BLaER1 treated with 17β-estradiol and CSF1 and Interleukin-3, amounts not matched to agents 10 nM and 100 nM (cell line): Measurements from ENCODE around the gene SURF2.

Experiments used
- H3K27ac ChIP-seq, 11 experiments: shearing (Covaris generic); formaldehyde crosslinking; 2 replicates each; pipeline ENCODE4 v1.8.1; 2022
- H3K27me3 ChIP-seq, 11 experiments: shearing (Covaris generic); formaldehyde crosslinking; 2 replicates each; pipeline ENCODE4 v1.8.1; 2022
- H3K36me3 ChIP-seq, 11 experiments: shearing (Covaris generic); formaldehyde crosslinking; 2 replicates each; pipeline ENCODE4 v1.8.1; 2022
- H3K4me1 ChIP-seq, 10 experiments: shearing (Covaris generic); formaldehyde crosslinking; 2 replicates each; pipeline ENCODE4 v1.8.1; 2022
- H3K4me2 ChIP-seq, 11 experiments: shearing (Covaris generic); formaldehyde crosslinking; 2 replicates each; pipeline ENCODE4 v1.8.1; 2022
- H3K4me3 ChIP-seq, 10 experiments: shearing (Covaris generic); formaldehyde crosslinking; 2 replicates each; pipeline ENCODE4 v1.8.1; 2022
- H3K9ac ChIP-seq, 11 experiments: shearing (Covaris generic); formaldehyde crosslinking; 2 replicates each; pipeline ENCODE4 v1.8.1; 2022
- H3K9me3 ChIP-seq, 11 experiments: shearing (Covaris generic); formaldehyde crosslinking; replicated peaks in 1 of 11; 2 replicates each; pipeline ENCODE4 v1.8.1; 2022
- H4K20me1 ChIP-seq, 11 experiments: shearing (Covaris generic); formaldehyde crosslinking; 2 replicates each; pipeline ENCODE4 v1.8.1; 2022
- Cebpa-rat ChIP-seq, 11 experiments: shearing (Covaris generic); IDR thresholded peaks; 2 replicates each; pipeline ENCODE4 v1.8.1; 2022

Gene SURF2

GRCh38 chr9:133366435-133366834 lies 10.1 kb downstream of the SURF2 start:
- Histone ChIP-seq H4K20me1 (peaks cover 88 to 100% (median 98%) of the 10 kb centered on the region in 11 experiments), H3K9me3 (no peaks in the 10 kb centered on the region)

DNA sequence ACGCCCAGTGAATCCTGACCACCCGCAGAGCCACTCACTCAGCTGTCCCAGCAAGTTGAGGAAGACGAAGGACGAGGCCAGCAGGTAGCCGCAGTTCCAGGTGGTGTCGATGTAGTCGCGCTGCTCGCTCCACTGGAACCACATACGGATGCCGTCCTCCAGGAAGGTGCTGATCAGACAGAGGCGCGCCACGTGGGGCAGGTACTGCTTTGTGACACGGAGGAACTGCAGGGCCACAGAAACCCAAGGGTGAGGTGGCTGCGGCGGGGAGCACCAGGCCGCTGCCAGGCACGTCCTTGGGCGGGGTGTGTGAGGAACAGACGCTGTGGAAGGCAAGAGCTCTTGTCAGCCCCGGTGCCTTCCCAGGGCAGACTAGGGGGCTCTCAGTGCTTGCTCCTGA lies 10.9 kb downstream of the SURF2 start:
- H3K36me3 ChIP-seq, result peaks cover 90 to 100% (median 99%) of the 10 kb centered on the region in 11 experiments
- H3K27ac ChIP-seq, result no peak overlapping the region
- peaks cover 18 to 45% (median 39%) of the 10 kb centered on the region in 10 experiments for H3K4me1 ChIP-seq
- H3K9ac ChIP-seq, result no peak overlapping the region
- H4K20me1 ChIP-seq, result peaks cover 90 to 100% (median 98%) of the 10 kb centered on the region in 11 experiments
- no peaks in the 10 kb centered on the region for H3K9me3 ChIP-seq
- TF ChIP-seq Cebpa-rat (IDR thresholded peaks at IDR 0.05), result no peak
- no peak overlapping the region for H3K4me3 ChIP-seq
- no peaks in the 10 kb centered on the region for H3K27me3 ChIP-seq
- no peak overlapping the region for H3K4me2 ChIP-seq

More at GRCh38 chr9:133366435-133366834, 10.1 kb downstream of the SURF2 start:
- no peak overlapping the region for H3K4me3 ChIP-seq
- no peaks in the 10 kb centered on the region for H3K27me3 ChIP-seq
- no peak for TF ChIP-seq Cebpa-rat (IDR thresholded peaks at IDR 0.05)
- H3K4me1 ChIP-seq, result peaks cover 18 to 45% (median 39%) of the 10 kb centered on the region in 10 experiments
- peaks cover 94 to 100% (median 99%) of the 10 kb centered on the region in 11 experiments for H3K36me3 ChIP-seq
- H3K4me2 ChIP-seq, result no peak overlapping the region
- no peak overlapping the region for H3K27ac ChIP-seq
- H3K9ac ChIP-seq, result no peak overlapping the region; a peak in 1 of 22 replicates

DNA sequence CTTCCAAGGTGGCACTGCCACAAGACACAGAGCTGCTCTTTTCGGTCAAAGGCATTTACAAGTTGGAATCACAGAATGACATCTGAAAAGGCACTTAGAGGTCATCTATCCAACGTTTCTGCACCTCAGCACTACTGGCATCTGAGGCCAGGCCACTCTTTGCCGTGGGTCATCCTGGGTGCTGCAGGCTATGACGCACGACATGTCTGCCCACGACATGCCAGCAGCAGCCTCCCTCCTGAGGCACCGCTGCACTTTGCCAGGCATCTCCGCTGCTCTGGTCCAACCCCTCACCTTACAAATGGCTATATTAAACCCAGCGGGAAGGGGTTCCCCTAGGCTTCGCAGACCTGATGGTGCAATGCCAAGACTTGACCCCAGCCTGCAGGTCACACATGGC lies 11.4 kb downstream of the SURF2 start:
- H4K20me1 ChIP-seq, result peaks cover 90 to 100% (median 98%) of the 10 kb centered on the region in 11 experiments
- no peaks in the 10 kb centered on the region for H3K27me3 ChIP-seq
- no peaks in the 10 kb centered on the region for H3K9me3 ChIP-seq
- peaks cover 20 to 47% (median 41%) of the 10 kb centered on the region in 10 experiments for H3K4me1 ChIP-seq
- peak overlapping the region in 1 of 11 experiments; percentile 3; a peak in 1 of 22 replicates for H3K9ac ChIP-seq
- no peak overlapping the region for H3K27ac ChIP-seq
- no peak overlapping the region for H3K4me2 ChIP-seq
- no peak overlapping the region for H3K4me3 ChIP-seq
- no peak for TF ChIP-seq Cebpa-rat (IDR thresholded peaks at IDR 0.05)
- peaks cover 89 to 100% (median 99%) of the 10 kb centered on the region in 11 experiments for H3K36me3 ChIP-seq

- TF ChIP-seq Cebpa-rat (IDR thresholded peaks at IDR 0.05), result no peak
- no peaks in the 10 kb centered on the region for H3K9me3 ChIP-seq
- no peak overlapping the region for H3K27ac ChIP-seq
- H3K4me3 ChIP-seq, result no peak overlapping the region
- peaks cover 26 to 53% (median 47%) of the 10 kb centered on the region in 10 experiments for H3K4me1 ChIP-seq
- H3K4me2 ChIP-seq, result no peak overlapping the region; a peak in 1 of 22 replicates
- peaks cover 89 to 100% (median 99%) of the 10 kb centered on the region in 11 experiments for H3K36me3 ChIP-seq
- no peaks in the 10 kb centered on the region for H3K27me3 ChIP-seq
- peak overlapping the region in 5 of 11 experiments; percentile 4 to 45 (median 34); a peak in 5 of 22 replicates for H3K9ac ChIP-seq
- H4K20me1 ChIP-seq, result peaks cover 91 to 100% (median 98%) of the 10 kb centered on the region in 11 experiments
These were observed 12.0 kb downstream of the SURF2 start for GRCh38 chr9:133368249-133368881.

- Histone ChIP-seq H3K36me3 (peaks cover 83 to 98% (median 95%) of the 10 kb centered on the region in 11 experiments), H4K20me1 (peaks cover 97 to 100% (median 99%) of the 10 kb centered on the region in 11 experiments)
- 0 out of 22 replicates have a peak, but pooled peaks of 1 of the 11 experiments have one; percentile 14 for TF ChIP-seq Cebpa-rat (IDR thresholded peaks at IDR 0.05)
These were observed 13.1 kb downstream of the SURF2 start for GRCh38 chr9:133369422-133369821.

GRCh38 chr9:133369933-133370332 lies 13.6 kb downstream of the SURF2 start:
- Histone ChIP-seq H3K9me3 (no peaks in the 10 kb centered on the region), H3K9ac (peak overlapping the region in 8 of 11 experiments; percentile 4 to 98 (median 30); a peak in 5 of 22 replicates), H3K4me2 (peak overlapping the region in 6 of 11 experiments; percentile 7 to 35 (median 25); a peak in 7 of 22 replicates), H3K36me3 (peaks cover 79 to 93% (median 91%) of the 10 kb centered on the region in 11 experiments), H4K20me1 (peaks cover 95 to 100% (median 100%) of the 10 kb centered on the region in 11 experiments), H3K27me3 (no peaks in the 10 kb centered on the region), H3K4me3 (no peak overlapping the region), H3K4me1 (peaks cover 37 to 64% (median 61%) of the 10 kb centered on the region in 10 experiments), H3K27ac (no peak overlapping the region; a peak in 1 of 22 replicates)
- TF ChIP-seq Cebpa-rat (IDR thresholded peaks at IDR 0.05), result no peak

More at GRCh38 chr9:133369422-133369821, 13.1 kb downstream of the SURF2 start:
- peak overlapping the region in 7 of 11 experiments; percentile 2 to 35 (median 21); a peak in 8 of 22 replicates for H3K4me2 ChIP-seq
- no peaks in the 10 kb centered on the region for H3K9me3 ChIP-seq
- H3K4me3 ChIP-seq, result no peak overlapping the region
- H3K4me1 ChIP-seq, result peaks cover 37 to 63% (median 57%) of the 10 kb centered on the region in 10 experiments
- no peaks in the 10 kb centered on the region for H3K27me3 ChIP-seq
- H3K9ac ChIP-seq, result peak overlapping the region in 10 of 11 experiments; percentile 4 to 45 (median 27); a peak in 6 of 22 replicates
- no peak overlapping the region; a peak in 1 of 22 replicates for H3K27ac ChIP-seq

GRCh38 chr9:133370685-133371084 lies 14.3 kb downstream of the SURF2 start:
- peaks cover 37 to 64% (median 59%) of the 10 kb centered on the region in 10 experiments for H3K4me1 ChIP-seq
- H3K9ac ChIP-seq, result peak overlapping the region in 7 of 11 experiments; percentile 34 to 98 (median 98); a peak in 9 of 22 replicates
- peaks cover 72 to 86% (median 83%) of the 10 kb centered on the region in 11 experiments for H3K36me3 ChIP-seq
- TF ChIP-seq Cebpa-rat (IDR thresholded peaks at IDR 0.05), result no peak
- H3K4me3 ChIP-seq, result no peak overlapping the region
- H3K27me3 ChIP-seq, result no peaks in the 10 kb centered on the region
- peaks cover 88 to 100% (median 99%) of the 10 kb centered on the region in 11 experiments for H4K20me1 ChIP-seq
- H3K27ac ChIP-seq, result no peak overlapping the region
- H3K4me2 ChIP-seq, result peak overlapping the region in 10 of 11 experiments; percentile 38 to 99 (median 84); a peak in 11 of 22 replicates
- no peaks in the 10 kb centered on the region for H3K9me3 ChIP-seq

DNA sequence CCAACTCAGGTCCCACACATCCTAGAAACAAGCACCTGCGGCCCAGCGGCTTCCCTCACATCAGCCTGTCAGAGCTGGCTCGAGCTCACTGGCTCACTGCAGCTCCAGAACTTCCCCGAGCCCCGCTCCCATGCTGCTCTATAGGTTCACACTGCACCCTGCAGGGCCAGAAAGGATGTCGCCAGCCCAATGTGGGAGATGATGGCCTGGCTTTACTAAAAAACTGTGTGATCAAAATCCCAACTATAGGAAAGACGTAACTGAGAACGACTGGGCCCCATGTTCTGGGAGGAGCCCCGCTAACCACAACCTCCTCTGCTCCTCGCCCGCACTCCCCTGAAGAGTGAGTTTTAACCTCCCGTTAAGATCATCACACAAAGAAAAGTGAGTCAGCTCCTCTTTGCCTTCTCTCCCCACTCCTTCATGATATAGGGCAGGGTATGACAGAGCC lies 14.9 kb downstream of the SURF2 start:
- Histone ChIP-seq H3K4me3 (no peak overlapping the region), H3K27me3 (no peaks in the 10 kb centered on the region), H3K9me3 (no peaks in the 10 kb centered on the region), H3K4me2 (peak overlapping the region; percentile 38 to 99 (median 82)), H3K4me1 (peaks cover 37 to 64% (median 59%) of the 10 kb centered on the region in 10 experiments), H4K20me1 (peaks cover 82 to 96% (median 93%) of the 10 kb centered on the region in 11 experiments), H3K27ac (peak overlapping the region in 4 of 11 experiments; percentile 5 to 19 (median 14); a peak in 1 of 22 replicates), H3K36me3 (peaks cover 66 to 80% (median 77%) of the 10 kb centered on the region in 11 experiments), H3K9ac (peak overlapping the region in 10 of 11 experiments; percentile 13 to 98 (median 56); a peak in 19 of 22 replicates)
- no peak for TF ChIP-seq Cebpa-rat (IDR thresholded peaks at IDR 0.05)

DNA sequence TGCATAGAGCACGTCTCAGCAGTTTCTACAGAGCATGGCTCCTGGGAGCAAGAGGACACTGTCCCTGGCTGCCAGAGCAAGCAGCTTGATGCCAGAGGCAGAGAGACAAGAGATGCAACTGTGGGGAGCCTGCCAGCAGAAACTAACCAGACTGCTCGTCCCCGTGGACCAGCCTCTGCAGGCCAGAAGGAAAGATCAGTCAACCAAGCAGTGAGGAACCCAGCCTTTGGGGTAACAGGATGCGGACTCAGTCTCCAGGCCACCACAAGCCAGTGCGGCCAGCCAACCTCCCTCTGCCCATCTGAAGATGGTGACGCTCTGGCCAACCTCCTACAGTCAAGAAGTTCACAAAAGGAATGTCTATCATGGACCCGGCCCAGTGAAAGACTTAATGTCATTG lies 15.8 kb downstream of the SURF2 start:
- peak overlapping the region; percentile 38 to 99 (median 82) for H3K4me2 ChIP-seq
- H4K20me1 ChIP-seq, result peaks cover 73 to 87% (median 84%) of the 10 kb centered on the region in 11 experiments
- peaks cover 57 to 71% (median 68%) of the 10 kb centered on the region in 11 experiments for H3K36me3 ChIP-seq
- H3K27me3 ChIP-seq, result no peaks in the 10 kb centered on the region
- H3K9ac ChIP-seq, result peak overlapping the region; percentile 2 to 99 (median 58); a peak in 20 of 22 replicates
- 0 out of 22 replicates have a peak overlapping the region, but pooled peaks of 3 of the 11 experiments have one; percentile 3 to 19 (median 16) for H3K27ac ChIP-seq
- H3K4me1 ChIP-seq, result peaks cover 37 to 73% (median 66%) of the 10 kb centered on the region in 10 experiments
- 0 out of 22 replicates have a peak, but pooled peaks cover 0 to under 1% (median 0%) of the 10 kb centered on the region in 11 experiments for H3K9me3 ChIP-seq
- H3K4me3 ChIP-seq, result no peak overlapping the region
- no peak for TF ChIP-seq Cebpa-rat (IDR thresholded peaks at IDR 0.05)
